Pulmonary artery endothelial cell (primary cell): ENCODE data around the gene ZNF687. TPM values are rescaled to one million over a fixed set of nuclear protein-coding genes. Genes with fewer than 3 reads are reported as not detected.

Experiments used
- DNase-seq: peaks from one replicate; pipeline ENCODE4 v3.0.0-alpha.2; 2011; ENCODE audit warnings: low read depth, low spot score
- total RNA-seq: library from RNA; depleted of rRNA; stranded (reverse); fragments of >200 nt; gene quantifications from 2 replicates; pipeline ENCODE4 v1.2.3, GENCODE V29; 2014

ZNF687 gene
- total RNA-seq, 1 donor from 2014 or later, result 6.9 TPM

- no peak for DNase-seq
Observed at GRCh38 chr1:151312411-151312810, 30.3 kb downstream of the ZNF687 start.

GRCh38 chr1:151312826-151313225, 30.7 kb downstream of the ZNF687 start:
- DNase-seq, result no peak

- DNase-seq, result no peak
Observed at GRCh38 chr1:151313501-151313900, 31.4 kb downstream of the ZNF687 start.

DNA sequence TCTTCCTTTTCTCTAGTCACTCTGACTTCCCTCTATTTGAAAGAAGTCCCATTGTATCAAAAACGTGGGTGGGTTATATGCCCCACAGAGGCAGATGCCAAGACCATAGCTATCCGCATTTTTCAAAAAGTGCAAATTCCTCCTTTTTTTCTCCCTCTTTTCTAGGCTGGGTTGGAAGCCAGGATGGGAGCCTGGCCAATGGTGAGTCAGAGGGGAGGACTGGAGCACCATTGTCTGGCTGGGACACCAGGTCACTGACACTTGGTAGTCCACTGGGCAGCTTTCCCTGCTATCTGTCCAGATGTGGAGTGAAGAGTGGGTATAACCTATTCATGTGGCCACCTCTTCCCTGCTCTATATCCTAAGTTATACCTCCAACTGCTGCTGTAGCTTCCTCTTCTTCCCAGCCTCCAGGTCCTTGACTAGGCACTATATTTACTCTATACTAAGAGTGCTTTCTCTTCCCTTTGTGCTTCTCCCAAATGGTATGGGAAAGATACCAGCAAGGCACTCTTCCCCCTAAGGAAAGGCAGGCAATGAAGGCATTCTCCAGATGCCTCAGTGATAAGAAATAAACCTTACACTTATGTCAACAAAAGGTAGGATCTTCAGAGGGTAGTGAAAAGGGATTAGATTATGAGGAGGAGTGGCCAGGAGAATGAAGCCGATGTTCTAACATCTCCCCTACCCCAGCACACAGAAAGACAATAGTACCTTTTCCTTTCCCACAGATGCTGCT, 32.2 kb downstream of the ZNF687 start:
- DNase-seq, result peak; percentile 63

- DNase-seq, result no peak
Observed at GRCh38 chr1:151315565-151316235, 33.6 kb downstream of the ZNF687 start.

- no peak for DNase-seq
Observed at GRCh38 chr1:151318975-151319374, 36.9 kb downstream of the ZNF687 start.

DNA sequence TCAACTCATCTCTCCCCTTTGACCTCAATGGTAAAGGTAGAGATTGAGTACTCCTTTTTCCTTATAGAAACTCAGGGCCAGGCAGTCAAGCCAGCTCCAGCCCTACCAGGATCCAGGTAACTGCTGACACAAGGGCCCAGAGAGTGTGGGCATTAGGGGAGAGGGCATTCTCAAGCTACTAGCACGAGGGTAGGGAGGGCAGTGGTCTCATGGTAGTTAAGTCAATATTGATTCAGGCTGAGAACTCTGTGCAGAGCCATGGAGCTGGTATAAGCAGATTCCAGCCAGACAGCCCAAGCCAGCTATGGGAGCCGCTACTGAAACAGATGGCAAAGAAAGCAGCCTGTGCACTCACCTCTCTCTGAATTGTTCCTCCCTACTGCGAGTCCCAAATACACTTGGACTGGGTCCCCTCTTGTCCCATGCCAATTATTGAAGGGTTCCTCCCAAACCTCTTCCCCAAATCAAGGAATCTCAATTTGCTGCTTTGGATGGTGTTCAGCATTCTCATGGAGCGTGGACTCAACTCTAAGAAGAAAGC, 42.4 kb downstream of the ZNF687 start:
- DNase-seq, result no peak

GRCh38 chr1:151325231-151325630, 43.1 kb downstream of the ZNF687 start:
- DNase-seq, result no peak

GRCh38 chr1:151325646-151326429, 43.7 kb downstream of the ZNF687 start:
- no peak for DNase-seq

GRCh38 chr1:151326619-151327222, 44.6 kb downstream of the ZNF687 start:
- DNase-seq, result no peak

- DNase-seq, result peak; percentile 96
Observed at GRCh38 chr1:151327223-151327902, 45.3 kb downstream of the ZNF687 start, which contains the start of gene PI4KB. Gene PI4KB (minus strand): TSS chr1:151327416. CDS start chr1:151316481, 10,935 bp downstream.

DNA sequence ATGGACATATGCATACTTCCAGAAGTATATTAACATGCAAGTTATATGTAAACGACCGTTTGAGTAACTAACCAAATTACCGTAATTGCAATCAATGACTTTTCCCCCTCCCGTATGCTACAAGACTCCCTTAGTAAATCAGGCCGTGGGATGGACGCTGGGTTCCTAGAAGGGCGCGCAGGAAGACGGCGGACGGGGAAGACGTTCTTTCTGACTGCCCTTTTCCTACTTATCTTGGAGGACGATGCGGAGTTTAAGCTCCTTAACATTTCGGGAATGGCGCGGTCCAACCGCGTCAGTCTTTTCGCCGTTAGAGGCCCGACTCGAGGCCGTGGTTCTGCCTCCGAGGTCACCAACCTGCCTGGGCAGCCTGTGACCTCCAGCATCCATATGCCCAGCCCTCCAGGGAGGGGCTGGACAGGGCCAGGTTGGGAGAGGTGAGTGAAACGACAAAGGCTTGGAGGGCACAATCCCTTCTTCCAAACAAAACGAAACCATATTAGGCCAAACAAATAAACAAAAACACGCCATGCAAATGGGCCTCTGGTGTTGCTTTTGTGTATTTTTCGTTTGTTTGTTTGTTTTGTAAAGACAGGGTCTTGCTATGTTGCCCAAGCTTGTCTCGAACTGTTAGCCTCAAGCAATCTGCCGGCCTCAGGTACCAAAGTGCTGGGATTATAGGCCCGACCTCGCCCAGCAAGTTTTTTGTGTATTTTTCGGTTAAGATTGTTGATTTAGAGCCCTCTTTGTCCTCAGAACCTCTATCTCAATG, 46.0 kb downstream of the ZNF687 start:
- DNase-seq, result no peak

DNA sequence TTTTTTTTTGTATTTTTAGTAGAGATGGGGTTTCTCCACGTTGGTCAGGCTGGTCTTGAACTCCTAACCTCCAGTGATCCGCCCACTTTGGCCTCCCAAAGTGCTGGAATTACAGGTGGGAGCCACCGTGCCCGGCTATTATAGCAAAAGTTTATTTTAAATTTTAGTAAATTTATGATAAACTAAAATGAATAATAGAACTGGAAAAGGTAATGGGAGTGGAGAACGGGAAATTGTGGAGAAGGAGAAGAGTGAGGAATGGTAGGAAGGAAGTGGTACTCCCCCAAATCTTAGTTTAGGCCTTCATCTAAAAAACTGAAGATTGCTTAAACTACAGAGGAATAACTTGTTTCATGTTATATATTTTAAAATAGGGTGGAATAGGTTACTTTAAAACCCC, 52.7 kb downstream of the ZNF687 start:
- no peak for DNase-seq

- no peak for DNase-seq
Observed at GRCh38 chr1:151336556-151336955, 54.5 kb downstream of the ZNF687 start.

DNA sequence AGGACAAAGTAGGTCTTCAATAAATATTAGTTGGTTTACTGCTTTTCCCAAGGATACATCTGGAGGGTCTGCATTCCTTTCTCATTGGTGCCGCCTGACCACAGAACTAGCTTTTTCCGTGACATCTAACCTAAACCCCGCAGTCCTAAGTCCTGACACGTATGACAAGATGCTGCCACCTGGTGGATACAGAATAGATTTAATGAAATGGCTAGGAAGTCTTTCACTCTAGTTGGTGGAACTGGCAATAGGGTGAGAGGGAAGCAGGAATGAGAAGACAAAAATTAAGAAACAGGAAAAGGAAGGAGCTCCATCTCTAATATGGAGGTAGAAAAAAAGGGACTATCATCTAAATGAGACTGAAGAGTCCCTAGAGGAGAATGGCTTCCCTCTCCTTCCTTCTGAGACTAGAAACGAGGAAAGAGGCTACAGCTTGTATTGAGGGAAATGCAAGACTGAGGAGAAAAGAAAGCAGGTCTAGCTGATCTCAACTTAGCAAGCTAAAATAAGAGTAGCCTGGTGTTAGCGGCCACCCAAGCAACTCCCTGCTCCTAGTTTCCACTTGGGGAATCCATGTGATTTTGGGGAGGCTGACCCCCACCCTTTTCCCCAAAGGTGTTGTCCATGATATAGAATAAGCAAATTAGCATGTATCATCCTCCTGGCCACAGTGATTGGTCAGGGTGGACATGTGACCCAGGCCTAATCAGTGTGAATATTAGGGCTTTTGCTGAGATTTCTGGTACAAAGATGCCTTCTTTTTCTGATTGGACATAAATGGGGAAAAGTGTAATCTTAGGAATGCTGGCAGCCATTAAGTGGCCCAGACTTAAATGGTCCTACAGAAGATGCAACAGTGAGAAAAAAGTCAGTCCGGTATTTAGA, 59.0 kb downstream of the ZNF687 start:
- peak; percentile 57 for DNase-seq
